NCI-H2171 (cell line): ENCODE data around the gene C1QTNF5.

Source experiments
- DNase-seq: peaks from one replicate; lab custom pipeline; 2025; lab: John Stamatoyannopoulos, UW

The C1QTNF5 gene

DNA sequence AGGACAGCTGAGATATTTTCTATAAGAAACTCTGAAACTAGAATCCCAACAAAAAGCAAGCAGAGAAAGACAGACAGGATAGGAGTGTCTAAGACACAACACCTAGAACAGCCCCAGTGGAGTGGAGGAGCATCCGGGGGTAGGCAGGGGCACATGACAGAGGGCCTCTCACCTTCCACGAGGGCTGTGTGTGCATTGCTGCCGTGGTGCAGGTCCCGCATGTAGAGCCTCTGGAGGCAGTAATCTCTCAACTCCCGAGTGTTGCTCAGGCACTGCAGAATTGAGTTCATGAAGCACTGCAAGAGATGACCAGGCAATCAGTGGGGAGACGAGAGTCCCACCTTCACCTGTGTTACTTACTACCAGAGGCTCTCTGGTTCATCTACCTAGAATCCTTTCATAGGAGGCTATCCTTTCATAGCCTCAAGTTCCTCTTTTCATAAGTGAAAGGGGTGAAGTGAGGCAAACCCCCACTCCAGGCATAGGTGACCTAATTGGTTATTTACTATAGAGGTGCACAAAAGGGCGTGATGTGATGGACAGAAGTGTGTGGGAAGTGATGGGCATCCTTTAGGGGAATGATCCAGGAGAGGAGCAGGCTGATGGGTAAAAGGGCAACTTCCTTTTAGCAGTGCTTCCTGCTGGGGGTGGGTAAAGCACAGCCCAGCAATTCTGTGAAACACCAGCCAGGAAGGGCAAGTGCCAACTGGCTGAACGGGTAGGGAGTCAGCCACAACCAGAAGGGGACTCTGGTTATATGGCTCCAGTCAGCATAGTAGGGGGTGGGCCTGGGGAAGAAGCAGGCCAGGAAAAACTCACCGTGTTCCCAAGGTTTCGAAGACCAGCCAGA, 18.9 kb upstream of the C1QTNF5 start:
- DNase-seq = no peak

GRCh38 chr11:119357074-119357473, 16.4 kb upstream of the C1QTNF5 start:
- no peak for DNase-seq

DNA sequence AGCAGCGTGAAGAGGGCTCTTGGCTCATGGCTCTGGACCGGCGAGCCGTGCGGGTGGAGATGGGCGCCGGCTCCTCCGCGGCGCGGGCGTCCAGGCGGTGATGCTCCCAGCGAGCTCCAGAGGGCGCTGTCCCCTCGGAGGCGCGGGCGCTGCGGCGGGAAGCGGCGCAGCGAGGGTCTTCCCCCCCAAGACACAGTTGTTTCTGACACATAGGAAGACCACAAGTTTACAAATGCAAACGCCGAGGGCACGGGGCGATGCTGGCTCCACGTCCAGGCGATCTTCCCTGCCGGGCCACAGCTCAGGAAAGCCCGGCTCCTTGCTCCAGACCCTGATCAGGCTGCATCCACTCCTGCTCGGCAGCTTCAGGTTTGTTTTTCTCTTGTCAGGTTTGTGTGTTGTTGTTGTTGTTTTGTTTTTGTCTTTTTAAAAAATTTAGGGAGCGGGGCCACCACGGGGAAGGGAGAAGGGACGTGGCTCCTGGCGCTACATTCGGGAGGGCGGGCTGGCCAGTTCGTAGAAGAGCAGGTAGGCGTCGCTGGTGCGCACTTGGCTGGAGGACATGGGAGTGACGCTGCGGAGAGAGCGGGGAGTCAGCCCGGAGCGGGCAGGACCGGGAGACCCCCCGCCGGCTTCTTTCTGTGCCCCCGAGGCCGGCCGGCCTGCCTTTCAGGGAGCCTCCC, 15.8 kb upstream of the C1QTNF5 start:
- peak; percentile 63 for DNase-seq

GRCh38 chr11:119355091-119355843, 14.6 kb upstream of the C1QTNF5 start:
- DNase-seq = no peak

DNA sequence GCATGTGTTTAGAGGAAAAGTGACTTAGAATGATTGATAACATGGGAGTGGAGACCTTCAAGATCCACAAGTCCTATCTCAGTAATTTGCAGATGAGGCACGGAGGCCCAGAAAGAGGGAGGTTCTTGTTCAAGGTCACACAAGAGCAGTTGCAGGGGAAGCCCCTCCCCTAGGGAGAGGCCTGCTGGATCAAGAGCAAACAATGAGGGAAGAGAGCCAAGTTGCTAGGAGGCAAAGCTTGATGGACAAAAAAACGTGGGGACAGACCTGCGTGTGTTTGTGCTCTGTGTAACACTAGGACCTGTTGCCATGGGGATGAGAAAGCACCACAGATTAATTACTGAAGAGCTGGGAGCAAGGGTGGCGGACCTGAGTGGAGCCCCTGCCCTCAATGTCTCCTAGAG, 12.2 kb upstream of the C1QTNF5 start:
- peak; percentile 77 for DNase-seq

GRCh38 chr11:119351232-119351631, 10.5 kb upstream of the C1QTNF5 start:
- DNase-seq = no peak

- DNase-seq = no peak
Measured at GRCh38 chr11:119350302-119350701, 9.6 kb upstream of the C1QTNF5 start.

GRCh38 chr11:119347940-119348605, 7.4 kb upstream of the C1QTNF5 start:
- DNase-seq = no peak

- DNase-seq = no peak
Measured at GRCh38 chr11:119347242-119347641, 6.6 kb upstream of the C1QTNF5 start.

- DNase-seq = no peak
Measured at GRCh38 chr11:119346605-119347004, 5.9 kb upstream of the C1QTNF5 start, which contains the start of gene MFRP. Gene MFRP (minus strand): TSS chr11:119346705. CDS start chr11:119346513, 192 bp downstream.

GRCh38 chr11:119345685-119346084, 5.0 kb upstream of the C1QTNF5 start:
- no peak for DNase-seq

DNA sequence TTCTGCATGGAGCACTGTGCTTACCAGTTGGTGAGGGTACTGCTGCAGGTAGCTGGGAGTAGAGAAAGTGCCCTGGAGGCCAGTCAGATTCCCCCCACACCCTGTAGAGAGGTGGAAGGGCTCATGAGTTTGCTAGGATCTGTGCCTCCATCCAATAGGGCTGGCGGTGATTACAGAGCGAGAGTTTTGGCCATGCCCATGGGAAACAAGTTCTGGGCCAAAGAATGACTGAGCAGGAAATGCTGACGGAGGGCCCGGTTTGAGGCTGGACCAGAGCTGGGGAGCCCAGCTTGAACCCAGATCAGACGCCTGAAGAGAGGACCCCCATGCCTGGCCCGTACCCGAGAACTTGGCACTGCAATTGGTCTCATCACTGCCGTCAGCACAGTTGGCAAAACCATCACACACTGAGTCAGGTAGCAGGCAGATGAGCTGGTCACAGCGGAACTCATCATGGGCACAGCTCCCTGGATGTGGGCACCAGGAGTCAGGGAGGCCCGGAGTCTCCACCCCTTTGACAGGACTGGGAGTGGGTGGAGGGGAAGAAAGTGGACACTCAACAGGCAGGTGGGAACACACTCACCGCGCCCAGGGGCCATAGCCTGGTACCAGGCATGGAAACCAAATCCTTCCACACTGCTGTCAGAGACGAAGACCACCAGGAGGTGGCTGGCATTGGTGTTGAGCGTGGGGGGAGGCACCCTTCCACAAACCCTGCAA, 3.8 kb upstream of the C1QTNF5 start:
- DNase-seq = no peak

DNA sequence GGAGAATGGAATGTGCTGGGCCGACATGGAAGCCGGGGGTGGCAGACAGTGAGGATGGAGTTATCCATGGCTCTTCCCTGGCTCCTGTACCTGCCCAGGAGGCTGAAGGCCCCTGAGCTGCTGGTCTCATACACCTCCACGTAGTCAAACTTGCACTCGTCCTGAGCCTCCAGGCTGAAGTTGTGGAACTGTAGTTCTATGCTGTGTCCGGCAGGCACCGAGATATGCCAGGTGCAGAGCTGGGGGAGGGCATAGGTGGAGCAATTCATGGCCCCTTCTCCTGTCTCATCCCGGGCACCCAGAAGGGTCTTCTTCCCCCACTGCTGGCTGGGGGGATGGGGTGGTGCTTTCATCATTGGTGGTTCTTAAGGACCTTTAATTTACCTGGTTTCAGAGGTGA, 3.0 kb upstream of the C1QTNF5 start:
- no peak for DNase-seq

- DNase-seq = no peak
Measured at GRCh38 chr11:119342362-119343130, 1.9 kb upstream of the C1QTNF5 start.

- DNase-seq = no peak
Measured at GRCh38 chr11:119342023-119342300, 1.3 kb upstream of the C1QTNF5 start.

DNA sequence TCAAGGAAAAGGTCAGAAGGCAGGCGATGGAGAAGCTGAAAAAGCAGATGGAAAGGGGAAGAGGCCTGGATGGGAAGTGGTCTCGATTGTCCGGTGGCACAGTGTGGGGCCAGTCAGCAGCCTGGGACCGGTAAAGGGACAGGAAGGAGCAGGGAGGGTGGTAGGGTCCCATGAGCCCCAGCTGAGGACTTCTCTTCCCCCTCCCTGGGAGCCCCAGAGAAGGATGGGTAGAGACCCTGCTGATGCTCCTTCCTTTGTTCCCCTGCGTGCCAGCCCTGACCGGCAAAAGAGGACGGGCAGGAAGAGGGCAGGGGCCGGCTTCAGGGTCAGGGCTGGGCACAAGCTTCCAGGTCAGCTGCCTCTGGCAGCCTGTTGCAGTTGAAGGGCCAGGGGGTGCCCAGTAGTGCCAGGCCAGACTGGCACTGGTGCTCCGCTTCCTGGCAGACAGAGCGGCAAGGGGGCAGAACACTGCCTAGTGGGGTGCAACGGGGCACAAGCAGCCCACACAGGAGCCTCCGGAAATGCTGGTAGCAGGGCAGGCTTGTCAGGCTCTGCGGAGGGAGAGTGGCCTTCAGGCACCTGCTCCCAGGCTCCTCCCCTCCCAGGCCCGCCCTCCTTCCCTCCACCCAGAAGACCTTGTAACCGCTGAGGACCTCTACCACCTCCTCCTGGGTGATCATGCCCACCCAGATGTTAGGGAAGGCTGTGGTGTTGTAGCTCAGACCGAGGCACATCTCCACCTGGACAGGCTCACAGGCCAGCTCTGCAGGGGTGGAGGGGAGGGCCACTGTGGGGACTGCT, 739 bp upstream of the C1QTNF5 start:
- DNase-seq = no peak

DNA sequence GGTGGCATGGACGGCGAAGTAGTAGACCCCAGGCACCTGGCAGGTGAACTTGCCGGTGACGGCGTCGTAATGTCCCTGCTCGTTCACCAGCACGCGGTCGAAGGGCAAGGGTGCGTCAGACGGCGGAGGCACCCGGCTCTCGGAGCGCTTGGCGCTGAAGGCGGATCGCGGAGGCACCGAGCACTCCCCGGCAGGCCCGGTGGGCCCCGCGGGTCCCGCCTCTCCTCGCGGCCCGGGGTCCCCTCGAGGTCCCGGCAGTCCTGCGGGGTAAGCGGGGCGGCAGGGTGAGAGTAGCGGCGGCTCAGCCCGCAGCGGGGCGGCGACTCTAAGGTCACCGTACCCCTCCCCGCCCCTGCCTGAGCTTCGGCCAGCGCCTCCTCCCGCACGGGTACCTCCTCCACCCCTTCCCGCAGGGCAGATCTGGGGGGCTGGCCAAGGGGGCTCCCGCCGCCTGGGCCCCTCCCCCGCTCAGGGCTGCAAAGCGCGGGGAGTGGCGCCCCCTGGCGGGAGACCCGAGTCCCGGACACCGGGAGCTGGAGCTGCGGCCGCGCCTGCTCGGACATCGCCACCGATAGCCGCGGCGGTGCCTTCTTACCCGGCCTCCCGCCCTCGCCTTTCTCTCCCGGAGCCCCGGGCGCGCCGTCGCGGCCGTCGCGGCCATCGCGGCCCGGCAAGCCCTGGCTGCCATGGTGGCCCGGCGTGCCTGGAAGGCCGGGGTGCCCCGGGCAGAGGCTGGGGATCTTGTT, 921 bp downstream of the C1QTNF5 start:
- no peak for DNase-seq

DNA sequence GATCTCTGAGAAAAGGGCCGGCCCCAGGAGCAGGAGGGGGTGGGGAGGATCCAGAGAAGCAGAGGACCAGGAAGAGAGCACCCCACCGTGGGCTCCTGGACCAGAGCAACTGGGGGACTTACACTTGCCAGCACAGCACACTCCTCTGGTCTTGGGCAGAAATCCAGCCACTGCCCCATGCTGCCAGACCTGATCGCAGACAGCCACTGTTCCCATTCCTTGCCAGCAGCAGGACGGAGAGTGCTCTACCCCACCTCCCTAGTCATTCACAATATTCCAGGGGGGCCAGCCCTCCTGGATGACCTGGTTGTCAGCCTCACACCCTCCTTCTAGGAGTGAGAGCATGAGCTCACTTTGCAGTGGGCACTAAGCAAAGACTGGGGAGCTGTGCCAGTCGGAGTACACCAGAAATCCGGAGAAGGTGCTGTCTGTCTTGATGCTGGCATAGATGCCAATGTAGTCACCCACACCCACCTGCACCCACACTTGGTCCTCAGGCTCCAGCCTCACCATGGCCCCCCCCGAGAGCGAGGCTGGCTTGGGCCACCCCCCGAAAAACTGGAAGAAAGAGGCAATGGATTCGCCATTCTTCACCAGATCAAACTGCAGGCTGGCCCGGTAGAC, 1.6 kb downstream of the C1QTNF5 start:
- DNase-seq = no peak
